GM21423 (cell line): ENCODE measurements around the gene CCDC172.
"Not testable (repeated sequence)": the region's sequence is repeated elsewhere in the genome, so short reads cannot be mapped to it uniquely, and the experiment has no call there.

ENCODE experiments used
- ATAC-seq: cut with Tn5 transposase; IDR thresholded peaks from one replicate; pipeline ENCODE4 v1.9.1; 2021; ENCODE audit warnings: mild to moderate bottlenecking, moderate library complexity; ENCODE audit not compliant: unreplicated experiment

The CCDC172 gene

DNA sequence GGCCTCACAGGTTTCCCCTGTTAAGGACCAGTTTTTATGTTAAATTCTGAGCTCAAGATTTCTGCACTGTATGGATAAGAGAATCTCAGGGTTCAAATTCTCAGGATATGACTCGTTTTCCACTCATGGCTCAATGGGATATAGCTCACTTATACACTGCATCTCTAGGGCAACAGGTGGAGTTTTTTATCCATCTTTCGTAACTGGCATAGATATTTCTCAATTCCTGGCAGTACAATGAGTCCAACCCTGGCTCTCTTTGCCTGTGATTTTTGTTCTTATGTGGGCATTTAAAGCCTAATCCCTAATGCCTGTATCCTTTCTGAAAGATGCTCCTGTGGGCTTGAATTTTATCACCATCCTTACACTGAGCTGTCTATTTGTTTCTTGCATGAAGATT is 7.6 kb downstream of the CCDC172 start:
- ATAC-seq: no peak

- no peak for ATAC-seq
These were observed 12.6 kb downstream of the CCDC172 start for GRCh38 chr10:116336866-116337265.

- no peak for ATAC-seq
These were observed 27.9 kb downstream of the CCDC172 start for GRCh38 chr10:116352125-116352524.

DNA sequence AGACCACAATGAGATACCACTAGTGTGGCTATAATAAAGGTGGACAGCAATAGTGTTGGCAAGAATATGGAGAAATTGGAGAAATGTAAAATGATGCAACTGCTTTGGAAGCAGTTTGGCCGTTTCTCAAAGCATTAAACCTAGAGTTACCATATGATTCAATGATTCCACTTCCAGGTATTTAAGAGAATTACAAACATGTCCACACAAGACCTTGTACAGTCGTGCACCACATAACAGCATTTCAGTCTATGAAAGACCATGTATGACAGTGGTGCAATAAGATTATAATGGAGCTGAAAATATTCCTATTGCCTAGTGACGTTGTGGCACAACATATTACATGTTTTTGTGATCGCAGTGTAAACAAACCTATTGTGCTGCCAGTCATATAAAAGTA is 29.6 kb downstream of the CCDC172 start:
- ATAC-seq: no peak

- ATAC-seq: no peak
These were observed 31.1 kb downstream of the CCDC172 start for GRCh38 chr10:116355341-116355740.

GRCh38 chr10:116356833-116357232 is 32.6 kb downstream of the CCDC172 start:
- no peak for ATAC-seq

DNA sequence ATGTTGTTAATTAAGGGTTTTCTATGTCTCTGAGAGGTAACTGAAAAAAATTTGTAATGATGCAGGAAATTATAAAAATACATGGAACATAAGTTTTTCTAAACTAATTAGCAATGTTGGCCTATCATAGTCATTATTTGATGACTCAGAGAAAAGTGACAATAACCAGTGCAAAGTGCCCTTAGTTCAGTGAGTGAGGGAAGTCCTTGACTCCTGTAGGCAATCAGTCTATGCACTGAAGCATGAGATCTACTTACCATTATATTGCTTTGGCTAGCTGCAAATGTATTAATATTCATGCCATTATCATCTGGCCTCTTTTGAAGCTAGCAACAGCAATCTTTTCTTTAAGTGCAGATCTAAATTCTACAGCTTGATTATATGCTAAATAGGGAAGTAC is 40.6 kb downstream of the CCDC172 start:
- no peak for ATAC-seq

DNA sequence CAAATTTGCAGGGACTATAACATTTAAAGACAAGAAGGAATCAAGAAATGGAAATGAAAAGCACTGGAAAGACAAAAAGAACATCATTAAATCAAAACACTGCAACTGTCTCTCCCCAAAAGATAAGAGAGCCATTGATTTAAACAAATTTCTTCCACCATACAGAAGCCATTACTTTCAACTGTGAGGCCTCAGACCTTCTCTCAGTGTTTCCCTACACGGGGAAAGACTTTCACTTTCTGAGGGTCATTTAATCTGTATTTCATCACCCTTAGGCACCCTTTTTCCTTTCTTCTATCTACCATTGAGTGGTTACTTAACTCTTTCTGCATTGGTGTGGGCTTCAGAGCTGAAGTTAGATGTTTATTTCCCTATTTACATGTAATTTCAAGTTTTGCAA is 47.5 kb downstream of the CCDC172 start:
- no peak for ATAC-seq

GRCh38 chr10:116382290-116382689 is 58.0 kb downstream of the CCDC172 start:
- no peak for ATAC-seq

- no peak for ATAC-seq
These were observed 61.1 kb downstream of the CCDC172 start for GRCh38 chr10:116385311-116385710.

DNA sequence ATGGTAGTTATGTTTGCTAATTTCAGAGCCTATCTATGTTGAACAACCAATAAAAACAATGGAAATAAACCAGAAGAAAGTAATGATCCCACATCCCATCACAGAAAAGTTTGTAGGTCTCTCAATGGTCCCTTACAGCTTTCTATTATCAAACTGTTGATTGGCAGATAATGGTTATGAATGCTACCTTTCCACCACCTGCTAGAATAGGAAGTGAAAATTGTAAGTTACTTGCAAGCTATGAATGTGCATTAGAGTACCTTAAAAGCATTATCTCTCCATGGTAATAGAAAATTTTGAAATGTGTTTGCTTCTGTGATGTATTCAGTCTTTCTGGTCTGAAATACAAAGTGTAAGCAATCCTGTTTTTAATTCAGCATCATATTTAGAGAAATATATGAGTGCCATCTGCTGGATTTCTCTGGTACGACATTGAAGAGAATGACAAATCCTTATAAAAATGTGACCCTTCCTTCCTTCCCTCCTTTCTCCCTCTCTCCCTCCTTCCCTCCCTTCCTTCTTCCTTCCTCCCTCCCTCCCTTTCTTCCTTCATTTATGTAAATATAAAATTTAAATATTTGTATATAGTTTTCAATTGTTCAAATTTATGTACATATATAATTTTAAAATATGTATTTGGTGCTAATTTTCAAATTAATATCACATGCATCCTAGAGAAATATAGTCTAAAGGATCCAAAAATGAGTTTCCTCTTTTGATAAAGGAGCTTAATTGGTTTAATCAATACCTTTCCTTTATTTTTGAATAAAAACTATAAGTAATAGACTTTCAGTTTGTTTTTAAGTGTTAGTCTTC is 62.0 kb downstream of the CCDC172 start:
- no peak for ATAC-seq

GRCh38 chr10:116393246-116393831 is 69.1 kb downstream of the CCDC172 start:
- not testable (repeated sequence) for ATAC-seq

GRCh38 chr10:116395223-116395985 is 71.2 kb downstream of the CCDC172 start:
- no peak for ATAC-seq

GRCh38 chr10:116398224-116398623 is 74.0 kb downstream of the CCDC172 start:
- ATAC-seq: no peak

GRCh38 chr10:116402858-116403257 is 78.6 kb downstream of the CCDC172 start:
- ATAC-seq: no peak

GRCh38 chr10:116403740-116404250 is 79.5 kb downstream of the CCDC172 start:
- no peak for ATAC-seq

DNA sequence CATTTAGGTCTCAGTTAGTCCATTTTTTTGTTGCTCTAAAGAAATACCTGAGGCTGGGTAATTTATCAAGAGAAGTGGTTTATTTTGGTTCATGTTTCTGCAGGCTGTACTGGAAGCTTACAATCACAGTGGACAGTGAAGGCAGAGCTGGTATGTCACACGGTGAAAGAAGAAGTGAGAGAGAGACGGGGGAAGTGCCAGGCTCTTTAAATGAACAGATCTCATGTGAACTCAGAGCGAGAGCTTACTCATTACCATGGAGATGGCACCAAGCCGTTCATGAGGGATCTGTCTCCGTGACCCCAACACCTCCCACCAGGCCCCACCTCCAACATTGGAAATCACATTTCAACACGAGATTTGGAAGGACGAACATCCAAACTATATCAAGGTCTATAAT is 84.5 kb downstream of the CCDC172 start:
- no peak for ATAC-seq

- no peak for ATAC-seq
These were observed 86.1 kb downstream of the CCDC172 start for GRCh38 chr10:116410351-116410750.

DNA sequence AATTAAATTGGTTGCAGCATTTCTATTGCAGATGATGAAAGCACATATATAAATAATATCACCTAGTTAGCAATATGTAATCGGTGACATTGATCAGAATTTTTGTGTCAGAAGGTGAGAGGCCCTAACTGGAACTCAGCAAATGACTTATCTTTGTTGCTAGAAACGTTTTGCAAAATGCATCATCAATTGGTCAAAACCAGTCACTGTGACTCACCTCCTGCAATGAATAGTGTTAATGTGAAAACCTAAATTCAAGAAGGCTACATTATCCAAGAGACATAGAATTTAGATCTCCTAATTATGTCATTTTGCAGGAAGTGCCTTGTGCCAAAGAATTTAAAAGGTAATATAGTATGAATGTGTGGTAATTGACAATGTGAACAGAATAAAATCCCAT is 93.6 kb downstream of the CCDC172 start:
- ATAC-seq: no peak

GRCh38 chr10:116418389-116418788 is 94.1 kb downstream of the CCDC172 start:
- ATAC-seq: no peak

DNA sequence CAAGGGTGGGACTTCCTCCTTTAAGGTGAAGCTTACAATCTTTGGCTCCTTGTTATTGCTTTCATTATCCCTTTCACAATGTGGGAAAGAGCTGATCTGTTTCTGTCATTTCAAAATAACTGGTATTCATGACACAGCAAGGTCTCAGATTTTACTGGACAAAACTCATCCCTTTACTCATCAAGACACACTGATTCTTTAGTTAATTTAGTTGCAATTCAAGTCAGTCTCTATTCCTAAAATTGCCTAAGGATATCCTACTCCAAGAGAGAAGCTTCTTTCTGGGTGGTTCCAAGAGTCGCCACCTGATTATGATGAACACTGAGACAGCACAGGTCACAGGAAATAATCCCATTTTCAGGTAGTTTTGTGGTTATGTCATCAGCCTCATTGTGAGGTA is 97.6 kb downstream of the CCDC172 start:
- no peak for ATAC-seq

DNA sequence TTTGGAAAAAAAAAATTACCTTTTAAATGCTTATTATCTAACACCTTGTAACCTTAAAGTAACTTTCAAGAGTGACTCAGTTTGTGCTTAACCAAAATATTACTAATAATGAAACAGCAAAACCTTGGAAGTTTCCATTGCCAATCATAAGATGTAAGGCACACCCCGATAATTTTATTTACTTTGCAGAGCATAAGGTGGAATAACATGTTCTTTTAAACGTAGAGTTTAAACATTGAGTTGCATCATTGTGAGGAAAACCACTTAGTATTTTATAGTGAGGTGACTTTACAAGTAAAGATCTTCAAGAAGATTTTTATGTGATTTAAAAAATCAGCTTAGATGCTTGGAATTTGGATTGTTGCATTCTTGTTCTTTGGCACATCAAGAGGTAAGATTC is 103.4 kb downstream of the CCDC172 start, which contains the start of gene PNLIPRP3:
Gene PNLIPRP3 (plus strand): TSS at position 177 of the 400 bp plus-strand sequence. CDS start 166 bp downstream, at position 343.
- ATAC-seq: no peak
